K562 (cell line): ENCODE measurements around the gene LCNL1. TPM values are rescaled to one million over a fixed set of nuclear protein-coding genes. Genes with fewer than 3 reads are reported as not detected.

Experiments
- CCNT2 ChIP-seq: IDR thresholded peaks from 2 replicates; pipeline ENCODE4 v1.6.1; 2011; ENCODE audit warnings: borderline replicate concordance, low read depth, mild to moderate bottlenecking, moderate library complexity, mixed read lengths, low read length; ENCODE audit not compliant: insufficient read length; ENCODE audit errors: extremely low read depth
- CEBPG ChIP-seq, 3 experiments: fragments of 200-800 bp in 1 of 3; sonication (Bioruptor generic) in 1 of 3; sonication (generic) in 1 of 3; formaldehyde crosslinking in 1 of 3; IDR thresholded peaks in 2 of 3; conservative IDR thresholded peaks in 1 of 3; 2 replicates each; pipeline versions ENCODE4 v1.6.1 to v1.8.0; 2016 to 2022; ENCODE audit warnings: missing compliant biosample characterization in 2 of 3, missing genetic modification characterization in 2 of 3, mild to moderate bottlenecking in 1 of 3, missing genetic modification reagents in 1 of 3
- E2F3 ChIP-seq: fragments of 250-450 bp; sonication (Bioruptor Pico); IDR thresholded peaks from 2 replicates; pipeline ENCODE4 v1.4.0; 2020; ENCODE audit warnings: mild to moderate bottlenecking
- FOXK2 ChIP-seq, 2 experiments: fragments of 450-650 bp; IDR thresholded peaks in 1 of 2; conservative IDR thresholded peaks in 1 of 2; 2 replicates each; pipeline ENCODE4 v1.6.1; 2016; ENCODE audit warnings: low read depth in 2 of 2, mild to moderate bottlenecking in 1 of 2
- HDAC8 ChIP-seq: fragments of 450-650 bp; IDR thresholded peaks from 2 replicates; pipeline ENCODE4 v1.6.1; 2016; ENCODE audit warnings: mild to moderate bottlenecking, missing genetic modification characterization, moderate library complexity, missing compliant biosample characterization
- HMGXB4 ChIP-seq: sonication (generic); formaldehyde crosslinking; IDR thresholded peaks from 2 replicates; pipeline ENCODE4 v1.8.1; 2023; ENCODE audit warnings: mild to moderate bottlenecking, missing genetic modification reagents
- HNRNPK ChIP-seq: fragments of 200-400 bp; formaldehyde crosslinking; IDR thresholded peaks from one replicate; pipeline ENCODE4 v1.6.1; 2018; ENCODE audit warnings: mild to moderate bottlenecking, low read depth, low read length; ENCODE audit not compliant: poor library complexity, severe bottlenecking
- NFYB ChIP-seq: IDR thresholded peaks from 2 replicates; pipeline ENCODE4 v1.6.1; 2011; ENCODE audit warnings: mild to moderate bottlenecking, moderate library complexity; ENCODE audit not compliant: insufficient read length; ENCODE audit errors: extremely low read depth
- NR2C2 ChIP-seq, 2 experiments: fragments of 200-800 bp in 1 of 2; sonication (Bioruptor generic) in 1 of 2; sonication (generic) in 1 of 2; formaldehyde crosslinking in 1 of 2; IDR thresholded peaks; 2 replicates each; pipeline versions ENCODE4 v1.6.1 to v1.8.0; 2016 to 2022; ENCODE audit warnings: mild to moderate bottlenecking in 1 of 2, missing compliant biosample characterization in 1 of 2, missing genetic modification characterization in 1 of 2, missing genetic modification reagents in 1 of 2
- POLR2B ChIP-seq: fragments of 450-650 bp; IDR thresholded peaks from 2 replicates; pipeline ENCODE4 v1.6.1; 2018; ENCODE audit warnings: low read depth; ENCODE audit not compliant: partially characterized antibody
- RBM34 ChIP-seq: fragments of 200-400 bp; formaldehyde crosslinking; IDR thresholded peaks from 2 replicates; pipeline ENCODE4 v1.6.1; 2018; ENCODE audit warnings: low read length, borderline replicate concordance; ENCODE audit not compliant: insufficient read depth
- SAFB ChIP-seq: fragments of 200-400 bp; formaldehyde crosslinking; IDR thresholded peaks from 2 replicates; pipeline ENCODE4 v1.6.1; 2017; ENCODE audit warnings: low read depth, low read length, borderline replicate concordance
- THRAP3 ChIP-seq: fragments of 450-650 bp; IDR thresholded peaks from 2 replicates; pipeline ENCODE4 v1.6.1; 2016; ENCODE audit warnings: mild to moderate bottlenecking, inconsistent platforms, borderline replicate concordance
- XRCC4 ChIP-seq: IDR thresholded peaks from one replicate; pipeline ENCODE4 v1.6.1; 2011; ENCODE audit not compliant: insufficient read depth, insufficient read length; ENCODE audit errors: extremely low read depth
- ZNF134 ChIP-seq: fragments of 250-450 bp; sonication (Bioruptor Pico); conservative IDR thresholded peaks from 2 replicates; pipeline ENCODE4 v1.4.0; 2020
- ZNF184 ChIP-seq: sonication (generic); formaldehyde crosslinking; IDR thresholded peaks from 2 replicates; pipeline ENCODE4 v1.5.0; 2020; ENCODE audit warnings: missing genetic modification reagents
- ZNF41 ChIP-seq: fragments of 250-450 bp; sonication (Bioruptor Pico); conservative IDR thresholded peaks from 2 replicates; pipeline ENCODE4 v1.4.0; 2020; ENCODE audit warnings: mild to moderate bottlenecking
- ZNF699 ChIP-seq: fragments of 250-450 bp; sonication (Bioruptor Pico); IDR thresholded peaks from 2 replicates; pipeline ENCODE4 v1.8.0; 2021; ENCODE audit warnings: mild to moderate bottlenecking, moderate library complexity; ENCODE audit not compliant: insufficient replicate concordance
- polyA plus RNA-seq, 8 experiments: library from polyadenylated mRNA; depleted of rRNA in 4 of 8; stranded (reverse) in 5 of 8; unstranded in 3 of 8; fragments of >200 nt; fragmentation: Nextera tagmentation in 2 of 8; fragmentation: Illumina TruSeq in 1 of 8; extraction: Ambion mirVana in 2 of 8; extraction: Trizol in 1 of 8; gene quantifications; 2 replicates each; pipeline versions ENCODE4 v1.2.1 to v1.2.3, GENCODE V29; 2011 to 2014; ENCODE audit warnings: inconsistent platforms in 1 of 8, missing spikeins in 1 of 8
- total RNA-seq, 7 experiments: library from RNA; depleted of rRNA in 6 of 7; stranded (reverse); fragments of >200 nt in 6 of 7; fragmentation: Illumina TruSeq in 2 of 7; extraction: Trizol in 2 of 7; gene quantifications; 2 replicates each; pipeline versions ENCODE4 v1.2.1 to v1.2.3, GENCODE V29; 2011 to 2021; ENCODE audit warnings: low replicate concordance in 1 of 7
- TF ChIP-seq, protein P1 (sequence below): sonication (generic); formaldehyde crosslinking; IDR thresholded peaks from 2 replicates; pipeline ENCODE4 v1.4.0; 2020; ENCODE audit warnings: mild to moderate bottlenecking, missing genetic modification reagents

LCNL1 gene
- total and polyA plus RNA-seq, 9 of the 15 experiments (the other 6 are each of a cell fraction or from before 2014, with no cell fraction given): 0.04 to 0.16 (median 0.04) TPM; not detected in 4

GRCh38 chr9:136991993-136992818, 9.4 kb downstream of the LCNL1 start, which contains the start of gene PAXX (continued):
- TF ChIP-seq SAFB (peak; percentile 98), ZNF134 (CRISPR knock-in tag) (no peak), CEBPG (CRISPR knock-in tag; IDR thresholded peaks at IDR 0.05) (no peak), CEBPG (tag; conservative IDR thresholded peaks at IDR 0.05 in 1 of 2, IDR thresholded peaks at IDR 0.05 in 1 of 2) (no peak), CCNT2 (peak; percentile 41), ZNF699 (CRISPR knock-in tag) (no peak), HMGXB4 (0 out of 2 replicates have a peak, but pooled peaks have one; percentile 40), NFYB (no peak), XRCC4 (no peak), RBM34 (no peak), POLR2B (no peak), HDAC8 (tag) (no peak), NR2C2 (CRISPR knock-in tag; IDR thresholded peaks at IDR 0.05) (no peak), NR2C2 (tag; IDR thresholded peaks at IDR 0.05) (peak; percentile 55; the same call in 1 of the 2 replicates), E2F3 (CRISPR knock-in tag) (peak; percentile 90), ZNF184 (CRISPR knock-in tag) (no peak), FOXK2 (conservative IDR thresholded peaks at IDR 0.05 in 1 of 2, IDR thresholded peaks at IDR 0.05 in 1 of 2; ENCODE audit: low read depth in 2 of 2) (no peak), HNRNPK (peak; percentile 94), THRAP3 (no peak), ZNF41 (CRISPR knock-in tag) (no peak)
- TF ChIP-seq, protein P1, sequence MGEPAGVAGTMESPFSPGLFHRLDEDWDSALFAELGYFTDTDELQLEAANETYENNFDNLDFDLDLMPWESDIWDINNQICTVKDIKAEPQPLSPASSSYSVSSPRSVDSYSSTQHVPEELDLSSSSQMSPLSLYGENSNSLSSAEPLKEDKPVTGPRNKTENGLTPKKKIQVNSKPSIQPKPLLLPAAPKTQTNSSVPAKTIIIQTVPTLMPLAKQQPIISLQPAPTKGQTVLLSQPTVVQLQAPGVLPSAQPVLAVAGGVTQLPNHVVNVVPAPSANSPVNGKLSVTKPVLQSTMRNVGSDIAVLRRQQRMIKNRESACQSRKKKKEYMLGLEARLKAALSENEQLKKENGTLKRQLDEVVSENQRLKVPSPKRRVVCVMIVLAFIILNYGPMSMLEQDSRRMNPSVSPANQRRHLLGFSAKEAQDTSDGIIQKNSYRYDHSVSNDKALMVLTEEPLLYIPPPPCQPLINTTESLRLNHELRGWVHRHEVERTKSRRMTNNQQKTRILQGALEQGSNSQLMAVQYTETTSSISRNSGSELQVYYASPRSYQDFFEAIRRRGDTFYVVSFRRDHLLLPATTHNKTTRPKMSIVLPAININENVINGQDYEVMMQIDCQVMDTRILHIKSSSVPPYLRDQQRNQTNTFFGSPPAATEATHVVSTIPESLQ (CRISPR knock-in tag): no peak
